HG02798 (cell line): ENCODE measurements around the gene SSC4D.
"Not testable (repeated sequence)": the region's sequence is repeated elsewhere in the genome, so short reads cannot be mapped to it uniquely, and the experiment has no call there.

ENCODE experiments used
- ATAC-seq: cut with Tn5 transposase; IDR thresholded peaks from one replicate; pipeline ENCODE4 v1.9.1; 2021; ENCODE audit warnings: mild to moderate bottlenecking; ENCODE audit not compliant: unreplicated experiment, poor library complexity

Gene SSC4D

DNA sequence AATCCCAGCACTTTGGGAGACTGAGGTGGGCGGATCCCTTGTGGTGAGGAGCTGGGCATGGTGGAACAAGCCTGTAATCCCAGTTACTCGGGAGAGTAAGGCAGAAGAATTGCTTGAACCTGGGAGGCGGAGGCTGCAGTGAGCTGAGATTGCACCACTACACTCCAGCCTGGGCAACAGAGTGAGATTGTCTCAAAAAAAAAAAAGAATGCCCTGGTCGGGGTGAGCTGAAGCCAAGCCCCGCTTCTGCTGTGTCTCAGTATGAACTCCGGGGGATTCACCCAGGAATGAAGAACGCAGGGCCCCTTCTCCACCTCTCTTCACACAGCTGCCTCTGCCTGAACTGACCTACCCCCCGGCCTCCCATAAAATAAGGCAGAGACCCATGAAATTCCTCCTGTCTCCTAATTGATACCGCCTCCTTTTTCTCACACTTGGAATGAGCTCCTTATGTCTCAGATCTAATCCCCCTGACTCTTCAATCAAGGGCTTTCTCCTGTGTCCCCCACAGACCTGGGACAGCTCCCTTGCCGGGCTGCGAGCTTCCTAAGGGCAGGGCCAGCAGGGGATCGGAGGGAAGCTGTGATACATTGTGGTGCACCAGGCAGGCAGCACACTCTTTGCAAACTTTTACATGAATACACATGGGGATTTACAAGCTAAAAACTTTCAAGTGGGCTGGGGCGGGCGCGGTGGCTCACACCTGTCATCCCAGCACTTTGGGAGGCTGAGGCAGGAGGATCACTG, 14.3 kb upstream of the SSC4D start:
- ATAC-seq, result no peak

DNA sequence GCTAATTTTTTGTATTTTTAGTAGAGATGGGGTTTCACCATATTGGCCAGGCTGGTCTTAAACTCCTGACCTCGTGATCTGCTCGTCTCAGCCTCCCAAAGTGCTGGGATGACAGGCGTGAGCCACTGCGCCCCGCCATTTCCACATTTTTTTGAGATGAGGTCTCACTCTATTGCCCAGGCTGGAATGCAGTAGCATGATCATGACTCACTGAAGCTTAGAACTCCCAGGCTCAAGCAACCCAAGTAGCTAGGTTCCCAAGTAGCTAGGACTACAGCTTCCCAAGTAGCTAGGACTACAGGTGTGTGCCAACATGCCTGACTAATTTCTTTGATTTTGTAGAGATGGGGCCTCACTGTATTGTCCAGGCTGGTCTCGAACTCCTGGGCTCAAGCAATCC, 11.6 kb upstream of the SSC4D start:
- ATAC-seq, result not testable (repeated sequence)

DNA sequence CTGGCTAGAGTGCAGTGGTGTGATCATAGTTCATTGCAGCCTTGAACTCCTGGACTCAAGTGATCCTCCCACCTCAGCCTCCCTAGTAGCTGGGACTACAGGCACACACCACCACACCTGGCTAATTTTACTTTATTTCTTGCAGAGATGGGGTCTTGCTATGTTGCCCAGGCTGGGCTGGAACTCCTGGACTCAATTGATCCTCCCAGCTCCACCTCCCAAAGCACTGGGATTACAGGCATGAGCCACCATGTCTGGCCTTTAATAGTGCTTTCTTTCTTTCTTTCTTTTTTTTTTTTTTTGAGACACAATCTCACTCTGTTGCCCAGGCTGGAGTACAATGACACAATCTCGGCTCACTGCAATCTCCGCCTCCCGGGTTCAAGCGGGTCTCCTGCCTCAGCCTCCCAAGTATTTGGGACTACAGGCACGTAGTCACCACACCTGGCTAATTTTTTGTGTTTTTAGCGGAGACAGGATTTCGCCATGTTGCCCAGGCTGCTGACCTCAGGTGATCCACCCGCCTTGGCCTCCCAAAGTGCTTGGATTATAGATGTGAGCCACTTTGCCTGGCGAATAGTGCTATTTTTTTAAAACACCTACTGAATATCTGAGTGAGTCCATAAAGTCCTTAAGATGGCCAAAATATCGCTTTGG, 8.3 kb upstream of the SSC4D start:
- not testable (repeated sequence) for ATAC-seq

DNA sequence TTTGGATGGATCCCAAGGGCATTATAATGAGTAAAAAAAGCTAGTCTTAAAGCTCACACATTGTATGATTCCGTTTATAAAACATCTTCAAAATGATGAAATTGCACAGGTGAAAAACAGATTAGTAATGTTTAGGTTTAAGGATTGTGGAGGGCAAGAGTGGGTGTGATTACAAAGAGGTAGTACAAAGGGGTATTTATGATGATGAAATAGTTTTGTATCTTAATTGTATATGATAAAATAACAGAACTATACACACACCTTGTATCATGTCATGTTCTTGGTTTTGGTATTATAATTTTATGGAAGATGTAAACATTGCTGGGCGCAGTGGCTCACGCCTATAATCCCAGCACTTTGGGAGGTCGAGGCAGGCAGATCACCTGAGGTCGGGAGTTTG, 2.8 kb upstream of the SSC4D start:
- ATAC-seq, result no peak

DNA sequence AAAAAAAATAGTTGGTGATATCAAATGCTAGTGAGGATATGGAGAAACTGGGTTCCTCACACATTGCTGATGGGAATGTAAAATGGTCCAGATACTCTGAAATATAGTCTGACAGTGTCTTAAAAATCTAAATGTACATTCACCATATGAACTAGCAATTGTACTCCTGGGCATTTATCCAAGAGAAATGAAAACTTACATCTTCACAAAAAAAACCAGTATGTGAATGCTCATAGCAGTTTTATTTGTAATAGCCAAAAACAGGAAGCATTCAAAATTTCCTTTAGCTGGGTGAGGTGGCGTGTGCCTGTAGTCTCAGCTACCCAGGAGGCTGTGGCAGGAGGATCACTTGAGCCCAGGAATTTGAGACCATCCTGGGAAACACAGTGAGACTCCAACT, 2.1 kb upstream of the SSC4D start:
- no peak for ATAC-seq

DNA sequence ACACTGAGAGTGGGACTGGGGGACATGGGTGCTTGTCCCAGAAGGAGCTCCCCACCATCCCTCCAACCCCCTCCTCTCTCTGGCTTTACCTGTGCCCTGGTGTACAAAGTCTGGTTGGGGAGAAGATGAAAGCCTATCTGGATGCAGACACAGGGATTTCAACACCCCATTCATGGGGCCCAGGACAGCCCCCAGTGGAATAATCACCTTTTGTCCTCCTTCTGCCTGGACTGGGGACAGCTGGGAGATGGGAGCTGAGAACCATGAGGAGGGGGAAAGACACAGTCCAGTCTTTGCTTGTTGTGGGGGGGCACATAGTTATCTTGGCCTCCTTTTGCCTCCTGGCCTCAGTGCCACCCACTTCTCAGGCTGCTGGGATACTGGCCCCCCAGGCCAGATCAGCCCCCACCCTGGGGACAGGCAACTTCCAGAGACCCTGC, 1.4 kb downstream of the SSC4D start:
- ATAC-seq, result no peak

DNA sequence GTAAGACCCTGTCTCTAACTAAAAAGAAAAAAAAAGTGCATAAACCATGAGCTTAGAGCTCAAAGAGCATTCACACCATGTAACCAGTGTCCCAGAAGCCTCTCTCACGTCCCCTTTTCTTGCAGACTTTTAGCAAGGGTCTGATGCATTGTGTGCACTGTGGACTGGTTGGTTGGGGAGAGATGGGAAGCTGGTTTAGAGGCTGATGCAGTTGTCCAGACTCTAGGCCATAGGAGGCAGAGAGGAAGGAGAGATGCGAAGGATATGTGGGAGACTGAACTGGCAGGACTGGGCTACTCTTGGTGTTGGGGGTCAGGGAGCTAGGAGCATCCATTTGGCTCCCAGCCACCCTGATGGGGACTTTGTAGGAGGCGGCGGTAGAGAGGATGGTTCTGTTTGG, 1.8 kb downstream of the SSC4D start:
- ATAC-seq, result no peak

DNA sequence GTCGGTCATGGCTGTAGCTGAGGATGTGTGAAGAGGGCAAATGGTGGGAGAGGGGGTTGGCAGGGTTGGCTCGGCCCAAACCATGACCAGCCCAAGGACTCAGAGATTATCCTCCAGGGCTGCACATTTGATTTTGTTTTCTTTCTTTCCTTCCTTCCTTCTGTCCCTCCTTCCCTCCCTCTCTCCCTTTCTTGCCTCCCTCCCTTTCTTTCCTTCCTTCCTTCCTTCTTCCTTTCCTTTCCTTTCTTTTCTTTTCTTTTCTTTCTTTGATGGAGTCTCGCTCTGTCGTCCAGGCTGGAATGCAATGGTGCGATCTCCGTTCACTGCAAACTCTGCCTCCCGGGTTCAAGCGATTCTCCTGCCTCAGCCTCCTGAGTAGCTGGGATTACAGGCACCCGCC, 3.8 kb downstream of the SSC4D start:
- no peak for ATAC-seq

DNA sequence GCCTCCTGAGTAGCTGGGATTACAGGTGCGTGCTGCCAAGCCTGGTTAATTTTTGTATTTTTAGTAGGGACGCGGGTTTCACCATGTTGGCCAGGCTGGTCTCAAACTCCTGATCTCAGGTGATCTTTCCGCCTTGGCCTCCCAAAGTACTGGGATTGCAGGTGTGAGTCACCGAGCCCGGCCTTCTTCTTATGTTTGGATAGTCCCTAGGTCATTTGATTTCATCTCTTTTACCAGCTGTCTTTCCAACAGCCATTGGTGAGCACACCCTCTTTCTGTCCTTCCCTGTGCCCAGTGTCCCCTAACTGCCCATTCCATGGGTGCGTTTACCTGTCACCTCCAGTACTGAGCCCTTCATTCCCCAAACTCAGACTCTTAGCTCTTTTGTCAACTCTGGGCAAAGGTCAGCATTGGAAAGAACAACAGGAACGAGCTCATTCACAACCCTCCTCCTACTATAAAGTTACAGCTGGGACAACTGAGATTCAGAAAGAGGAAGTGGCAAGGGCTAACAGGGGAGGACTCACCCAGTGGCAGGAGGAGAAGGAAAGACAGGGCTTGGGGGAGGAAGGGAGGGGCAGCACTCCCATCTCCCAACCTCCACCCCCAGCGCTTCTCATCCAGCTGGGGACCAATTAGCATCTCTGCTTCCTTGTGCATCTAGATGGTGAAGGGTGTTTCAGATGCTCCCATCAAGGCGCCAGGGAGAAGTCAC, 5.6 kb downstream of the SSC4D start:
- ATAC-seq, result no peak

DNA sequence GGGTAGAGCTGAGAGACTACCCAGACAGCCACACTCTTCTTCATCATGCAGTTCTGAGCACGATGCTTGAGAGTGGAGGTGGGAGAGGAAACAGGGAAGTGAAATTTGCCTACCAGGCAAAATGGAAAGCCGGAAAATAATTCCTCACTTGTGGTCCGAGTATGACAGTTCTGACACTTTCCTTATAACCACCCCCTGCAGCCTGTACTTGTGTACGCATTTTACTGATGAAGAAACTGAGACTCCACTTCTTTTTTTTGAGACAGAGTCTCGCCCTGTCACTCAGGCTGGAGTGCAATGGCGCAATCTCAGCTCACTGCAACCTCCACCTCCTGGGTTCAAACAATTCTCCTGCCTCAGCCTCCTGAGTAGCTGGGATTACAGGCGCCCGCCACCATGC, 6.4 kb downstream of the SSC4D start:
- not testable (repeated sequence) for ATAC-seq

DNA sequence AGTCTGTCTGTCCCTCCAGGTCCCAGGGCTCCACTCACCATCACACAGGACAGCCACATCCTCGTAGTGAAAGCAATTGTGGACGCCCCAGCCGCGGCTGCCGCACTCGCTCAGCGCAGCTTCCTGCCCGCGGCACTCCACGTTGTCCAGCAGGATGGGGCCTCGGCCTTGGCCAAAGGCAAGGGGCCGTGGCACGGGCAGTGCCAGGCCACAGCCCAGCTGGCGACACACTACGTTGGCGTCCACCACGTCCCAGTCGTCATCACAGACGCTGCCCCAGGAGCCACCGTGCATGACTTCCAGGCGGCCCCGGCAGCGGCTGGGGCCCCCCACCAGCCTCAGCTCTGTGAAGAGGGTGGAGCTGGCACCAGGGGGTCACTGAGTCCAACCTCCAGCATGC, 9.2 kb downstream of the SSC4D start:
- no peak for ATAC-seq

DNA sequence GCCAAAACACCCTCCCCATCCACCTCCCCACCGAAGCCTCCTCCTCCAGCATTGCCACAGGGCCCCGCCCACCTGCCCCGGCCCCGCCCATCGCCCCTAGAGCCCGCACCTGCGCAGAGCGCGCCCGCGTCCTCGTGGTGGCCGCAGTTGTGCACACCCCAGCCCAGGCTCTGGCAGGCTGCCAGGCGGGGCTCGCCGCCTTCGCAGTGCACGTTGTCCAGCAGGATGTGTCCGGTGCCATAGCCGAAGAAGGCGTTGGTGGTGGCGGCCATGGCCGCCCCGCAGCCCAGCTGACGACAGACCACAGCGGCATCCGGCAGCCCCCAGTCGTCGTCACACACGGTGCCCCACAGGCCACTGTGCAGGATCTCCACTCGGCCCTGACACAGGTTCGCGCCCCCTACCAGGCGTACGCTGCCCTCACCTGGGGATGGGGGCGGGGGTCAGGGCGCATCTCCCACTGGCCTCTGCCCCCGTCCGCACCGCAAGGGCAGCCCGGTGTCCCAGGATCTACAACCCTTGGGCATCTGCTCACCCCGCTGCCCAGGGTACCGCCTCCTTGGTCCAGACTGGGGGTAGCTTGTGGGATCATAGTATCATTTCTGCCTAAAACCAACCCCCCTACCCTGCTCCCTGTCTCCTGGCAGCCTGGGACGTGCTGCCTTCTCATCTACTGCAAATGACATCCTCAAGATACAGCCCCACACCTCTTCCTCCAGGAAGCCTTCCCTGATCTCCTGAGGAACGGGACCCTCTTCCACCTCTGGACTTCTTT, 11.9 kb downstream of the SSC4D start:
- peak; percentile 23 for ATAC-seq

DNA sequence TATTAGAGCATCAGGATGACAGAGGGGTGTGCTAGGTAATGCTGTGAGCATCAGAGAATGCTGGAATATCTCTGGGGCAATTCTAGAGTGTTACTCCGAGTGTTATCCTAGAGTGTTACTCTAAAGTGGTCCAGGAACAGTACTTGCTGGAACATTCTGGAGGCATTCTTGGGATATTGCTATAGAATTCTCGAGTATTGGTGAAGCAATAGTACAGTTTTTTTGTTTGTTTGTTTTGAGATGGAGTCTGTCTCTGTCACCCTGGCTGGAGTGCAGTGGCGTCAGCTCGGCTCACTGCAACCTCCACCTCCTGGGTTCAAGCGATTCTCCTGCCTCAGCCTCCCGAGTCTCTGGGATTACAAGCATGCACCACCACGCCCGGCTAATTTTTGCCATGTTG, 12.6 kb downstream of the SSC4D start:
- ATAC-seq, result no peak

DNA sequence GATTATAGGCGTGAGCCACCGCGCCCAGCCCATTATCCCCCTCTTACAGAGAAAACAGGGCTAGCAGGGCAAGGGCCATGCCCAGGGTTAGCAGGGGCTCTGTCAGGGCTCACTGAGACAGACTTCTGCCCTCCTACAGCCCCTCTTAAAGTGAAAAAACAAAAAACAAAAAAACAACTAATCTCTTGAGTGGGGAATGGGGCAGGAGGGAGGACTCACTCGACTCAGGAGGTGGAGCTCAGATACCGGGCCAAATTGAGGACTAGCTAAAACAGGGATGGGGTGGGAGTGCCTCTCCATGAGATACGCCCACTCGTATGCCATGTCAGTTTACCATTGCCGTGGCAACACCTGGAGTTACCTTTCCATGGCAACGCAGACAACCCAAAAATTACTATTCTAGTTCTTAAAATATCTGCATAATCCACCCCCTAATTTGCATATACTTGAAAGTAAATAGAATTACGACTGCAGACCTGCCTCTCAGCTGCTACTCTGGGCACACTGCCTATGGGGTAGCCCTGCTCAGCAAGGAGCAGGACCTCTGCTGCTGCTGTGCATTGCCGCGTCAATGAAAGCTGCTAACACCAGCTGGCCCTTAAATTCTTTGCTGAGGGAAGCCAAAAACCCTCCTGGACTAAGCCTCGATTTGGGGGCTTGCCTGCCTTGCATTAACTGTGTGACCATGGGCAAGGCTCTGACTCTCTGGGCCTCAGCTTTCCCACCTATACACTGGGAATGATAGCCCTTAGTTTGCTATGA, 13.4 kb downstream of the SSC4D start:
- no peak for ATAC-seq

DNA sequence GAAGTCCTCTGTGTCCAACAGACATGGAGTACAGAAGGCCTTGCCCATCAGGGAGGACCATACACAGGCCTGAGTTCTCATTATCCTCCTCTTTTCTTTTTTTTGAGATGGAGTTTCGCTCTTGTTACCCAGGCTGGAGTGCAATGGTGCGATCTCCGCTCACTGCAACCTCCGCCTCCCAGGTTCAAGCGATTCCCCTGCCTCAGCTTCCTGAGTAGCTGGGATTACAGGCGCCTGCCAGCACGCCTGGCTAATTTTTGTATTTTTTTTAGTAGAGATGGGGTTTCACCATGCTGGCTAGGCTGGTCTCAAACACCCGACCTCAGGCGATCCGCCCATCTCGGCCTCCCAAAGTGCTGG, 13.9 kb downstream of the SSC4D start:
- not testable (repeated sequence) for ATAC-seq

DNA sequence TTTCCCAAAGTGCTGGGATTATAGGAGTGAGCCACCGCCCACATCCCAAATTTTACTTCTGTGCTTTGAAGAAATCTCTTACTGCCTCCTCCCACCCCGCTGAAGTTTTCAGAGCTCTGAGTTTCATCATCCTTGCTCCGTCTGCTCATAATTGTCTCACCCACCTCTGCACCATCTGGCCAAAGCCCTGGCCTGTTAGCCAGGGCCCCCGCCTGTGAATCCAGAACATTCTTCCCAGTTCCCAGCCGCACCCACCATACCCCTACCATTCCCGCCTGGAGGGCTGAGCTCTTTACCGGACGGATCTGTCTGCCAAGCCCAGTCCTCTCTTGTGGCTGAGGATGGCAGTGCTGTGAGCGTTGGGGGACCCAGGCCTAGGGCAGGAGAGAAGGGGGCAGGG, 14.5 kb downstream of the SSC4D start:
- no peak for ATAC-seq

DNA sequence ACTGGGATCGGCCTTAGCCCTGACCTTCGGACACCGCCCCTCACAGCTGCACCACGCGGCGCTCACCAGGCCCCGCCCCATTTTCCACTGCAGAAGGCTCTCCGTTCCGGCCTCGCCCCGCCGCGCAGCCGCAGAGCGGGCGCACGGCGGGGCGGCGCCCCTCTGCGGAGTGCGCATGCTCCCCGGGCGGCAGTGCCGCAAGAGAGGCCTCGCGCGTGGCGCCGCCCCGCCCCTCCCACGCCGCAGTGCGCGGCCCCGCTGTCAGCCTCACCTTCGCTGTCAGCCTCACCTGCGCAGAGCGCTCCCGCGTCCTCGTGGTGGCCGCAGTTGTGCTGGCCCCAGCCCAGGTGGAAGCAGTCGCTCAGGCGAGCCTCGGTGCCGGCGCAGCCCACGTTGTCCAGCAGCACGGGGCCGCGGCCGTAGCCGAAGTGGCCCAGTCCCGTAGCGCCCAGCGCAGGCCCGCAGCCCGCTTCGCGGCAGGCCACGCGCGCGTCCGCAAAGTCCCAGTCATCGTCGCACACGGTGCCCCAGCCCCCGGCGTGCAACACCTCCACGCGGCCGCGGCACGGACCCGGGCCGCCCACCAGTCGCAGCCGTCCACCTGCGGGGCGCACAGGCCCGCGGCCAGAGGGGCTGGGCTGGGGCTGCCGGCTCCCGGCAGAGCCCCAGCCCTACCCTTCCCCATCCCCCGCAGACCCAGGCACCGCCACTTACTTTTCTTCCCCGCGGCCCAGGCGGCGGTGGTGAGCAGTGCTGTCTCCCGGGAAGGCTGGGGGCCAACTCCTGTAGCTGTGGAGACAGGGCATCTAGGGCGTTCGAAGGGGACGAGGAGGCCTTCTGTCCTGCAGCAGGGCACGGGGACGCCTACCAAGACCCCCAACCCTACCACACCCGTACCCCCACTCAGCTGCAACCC, 16.1 kb downstream of the SSC4D start:
- peak; percentile 94 for ATAC-seq

DNA sequence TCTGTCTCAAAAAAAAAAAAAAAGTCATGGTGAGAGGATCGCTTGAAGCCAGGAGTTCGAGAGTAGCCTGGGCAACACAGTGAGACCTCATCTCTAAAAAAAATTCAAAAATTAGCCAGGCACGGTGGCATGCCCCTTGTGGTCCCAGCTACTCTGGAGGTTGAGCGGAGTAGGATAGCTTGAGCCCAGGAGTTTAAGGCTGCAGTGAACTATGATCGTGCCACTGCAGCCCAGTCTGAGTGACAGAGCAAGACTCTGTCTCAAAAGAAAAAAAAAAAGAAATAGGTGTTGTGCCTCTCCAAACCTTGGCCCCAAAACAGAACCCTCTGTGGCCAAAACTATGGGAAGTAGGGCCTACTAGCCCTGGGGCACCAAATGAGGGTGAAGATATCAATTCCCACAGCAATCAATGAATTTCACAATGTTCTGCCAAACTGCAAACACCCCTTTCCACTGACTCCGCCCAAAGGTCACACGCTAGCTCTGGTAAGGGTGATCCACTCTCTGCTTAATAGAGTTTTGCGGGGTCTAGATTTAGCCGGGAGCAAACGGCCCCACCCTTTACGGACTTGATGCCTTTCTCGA, 16.9 kb downstream of the SSC4D start:
- no peak for ATAC-seq

DNA sequence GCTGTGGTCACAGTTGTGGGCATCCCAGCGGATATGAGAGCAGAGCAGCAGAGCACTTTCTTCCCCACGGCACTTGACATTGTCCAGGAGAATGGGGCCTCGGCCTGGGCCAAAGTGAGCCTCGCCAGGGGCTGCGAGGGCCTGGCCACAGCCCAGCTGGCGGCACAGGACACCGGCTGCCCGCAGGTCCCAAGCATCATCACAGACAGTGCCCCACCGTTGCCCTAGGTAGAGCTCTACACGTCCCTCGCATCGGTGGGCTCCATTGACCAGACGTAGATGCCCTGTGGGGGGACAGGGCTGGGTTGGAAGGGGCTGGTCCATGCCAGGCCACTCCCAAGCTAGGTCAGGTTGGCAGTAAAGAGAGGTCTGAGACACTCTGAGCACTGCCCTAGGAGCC, 19.4 kb downstream of the SSC4D start:
- no peak for ATAC-seq
